Fibroblast of skin of back (primary cell): ENCODE results near the gene PLXDC2.
"Not testable (repeated sequence)": the region's sequence is repeated elsewhere in the genome, so short reads cannot be mapped to it uniquely, and the experiment has no call there.

Experiments
- DNase-seq: peaks from one replicate; pipeline ENCODE4 v3.0.0-alpha.2; 2013

Gene PLXDC2

GRCh38 chr10:20209098-20209497 is 392.9 kb downstream of the PLXDC2 start:
- DNase-seq = not testable (repeated sequence)

- DNase-seq = no peak
These were observed 399.4 kb downstream of the PLXDC2 start for GRCh38 chr10:20215547-20216152.

GRCh38 chr10:20221356-20221755 is 405.1 kb downstream of the PLXDC2 start:
- DNase-seq = no peak

GRCh38 chr10:20228729-20229128 is 412.5 kb downstream of the PLXDC2 start:
- DNase-seq = no peak

- no peak for DNase-seq
These were observed 416.0 kb downstream of the PLXDC2 start for GRCh38 chr10:20232079-20232705.

- DNase-seq = no peak
These were observed 417.2 kb downstream of the PLXDC2 start for GRCh38 chr10:20233423-20233822.

GRCh38 chr10:20234579-20234978 is 418.3 kb downstream of the PLXDC2 start:
- no peak for DNase-seq

- DNase-seq = no peak
These were observed 420.9 kb downstream of the PLXDC2 start for GRCh38 chr10:20237091-20237570.

GRCh38 chr10:20237586-20237985 is 421.4 kb downstream of the PLXDC2 start:
- no peak for DNase-seq

- peak; percentile 31 for DNase-seq
These were observed 424.4 kb downstream of the PLXDC2 start for GRCh38 chr10:20240643-20241042.

GRCh38 chr10:20247454-20247853 is 431.2 kb downstream of the PLXDC2 start:
- DNase-seq = no peak

GRCh38 chr10:20247891-20248708 is 431.9 kb downstream of the PLXDC2 start:
- no peak for DNase-seq

- no peak for DNase-seq
These were observed 437.8 kb downstream of the PLXDC2 start for GRCh38 chr10:20254078-20254477.

GRCh38 chr10:20254497-20254896 is 438.3 kb downstream of the PLXDC2 start:
- no peak for DNase-seq

- DNase-seq = no peak
These were observed 440.7 kb downstream of the PLXDC2 start for GRCh38 chr10:20256969-20257368.

- no peak for DNase-seq
These were observed 441.2 kb downstream of the PLXDC2 start for GRCh38 chr10:20257422-20257821.

GRCh38 chr10:20265146-20265545 is 448.9 kb downstream of the PLXDC2 start:
- DNase-seq = no peak

GRCh38 chr10:20267734-20268133 is 451.5 kb downstream of the PLXDC2 start:
- DNase-seq = no peak

GRCh38 chr10:20271490-20271889 is 455.3 kb downstream of the PLXDC2 start:
- DNase-seq = no peak

- no peak for DNase-seq
These were observed 456.4 kb downstream of the PLXDC2 start for GRCh38 chr10:20272608-20273007.

GRCh38 chr10:20274571-20274970 is 458.3 kb downstream of the PLXDC2 start:
- DNase-seq = no peak

GRCh38 chr10:20276127-20276979 is 460.1 kb downstream of the PLXDC2 start:
- DNase-seq = no peak

GRCh38 chr10:20277820-20278219 is 461.6 kb downstream of the PLXDC2 start:
- DNase-seq = no peak
